ENCODE data around the gene PPP1R36.

The PPP1R36 gene

DNA sequence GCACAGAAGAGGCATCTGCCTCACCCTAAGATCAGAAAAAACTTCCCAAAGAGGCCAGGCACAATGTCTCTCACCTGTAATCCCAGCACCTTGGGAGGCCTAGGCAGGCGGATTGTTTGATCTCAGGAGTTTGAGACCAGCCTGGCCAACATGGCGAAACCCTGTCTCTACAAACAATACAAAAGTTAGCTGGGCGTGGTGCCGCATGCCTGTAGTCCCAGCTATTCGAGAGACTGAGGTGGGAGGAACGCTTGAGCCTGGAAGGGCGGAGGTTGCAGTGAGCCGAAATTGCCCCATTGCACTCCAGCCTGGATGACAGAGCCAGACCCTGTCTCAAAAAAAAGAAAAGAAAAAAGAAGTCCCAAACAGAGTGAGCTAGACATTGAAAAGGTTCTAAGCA, 40.7 kb upstream of the PPP1R36 start:
- TF ChIP-seq GATA2 (IDR thresholded peaks at IDR 0.05; ENCODE audit: low read depth, low read length) (no peak), GATA3 (IDR thresholded peaks at IDR 0.05; ENCODE audit: low read depth, low read length) (no peak)

- no peak for TF ChIP-seq GATA2 (IDR thresholded peaks at IDR 0.05; ENCODE audit: low read depth, low read length)
- no peak for TF ChIP-seq GATA3 (IDR thresholded peaks at IDR 0.05; ENCODE audit: low read depth, low read length)
These were observed 38.7 kb upstream of the PPP1R36 start for GRCh38 chr14:64510825-64511671.

GRCh38 chr14:64513271-64513670, 36.5 kb upstream of the PPP1R36 start:
- TF ChIP-seq GATA3 (IDR thresholded peaks at IDR 0.05; ENCODE audit: low read depth, low read length) (no peak), GATA2 (IDR thresholded peaks at IDR 0.05; ENCODE audit: low read depth, low read length) (no peak)

DNA sequence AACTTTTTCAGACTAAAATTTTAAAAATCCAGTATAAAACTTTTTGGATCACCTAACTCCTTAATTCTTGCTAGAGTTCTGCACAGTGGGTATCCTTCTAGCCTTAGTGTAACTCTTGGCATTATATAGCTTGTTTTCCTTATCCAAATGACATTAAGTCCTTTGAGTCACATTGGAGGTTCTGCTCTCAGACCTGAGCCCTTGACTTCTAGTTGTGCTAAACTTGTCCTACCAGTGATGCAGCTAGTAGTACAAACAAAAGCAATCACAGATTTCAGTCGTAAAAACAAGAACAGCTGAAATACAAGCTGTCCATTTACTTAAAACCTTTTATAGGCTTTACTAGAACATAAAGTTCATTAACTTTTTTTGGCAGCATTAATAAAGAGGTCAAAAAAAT, 34.7 kb upstream of the PPP1R36 start:
- TF ChIP-seq GATA3 (IDR thresholded peaks at IDR 0.05; ENCODE audit: low read depth, low read length) = no peak
- TF ChIP-seq GATA2 (IDR thresholded peaks at IDR 0.05; ENCODE audit: low read depth, low read length) = no peak

GRCh38 chr14:64516969-64517368, 32.8 kb upstream of the PPP1R36 start:
- TF ChIP-seq GATA2 (IDR thresholded peaks at IDR 0.05; ENCODE audit: low read depth, low read length) = no peak
- no peak for TF ChIP-seq GATA3 (IDR thresholded peaks at IDR 0.05; ENCODE audit: low read depth, low read length)

- no peak for TF ChIP-seq GATA2 (IDR thresholded peaks at IDR 0.05; ENCODE audit: low read depth, low read length)
- no peak for TF ChIP-seq GATA3 (IDR thresholded peaks at IDR 0.05; ENCODE audit: low read depth, low read length)
These were observed 31.5 kb upstream of the PPP1R36 start for GRCh38 chr14:64518229-64518628.

GRCh38 chr14:64520699-64521098, 29.1 kb upstream of the PPP1R36 start:
- TF ChIP-seq GATA3 (IDR thresholded peaks at IDR 0.05; ENCODE audit: low read depth, low read length) (no peak), GATA2 (IDR thresholded peaks at IDR 0.05; ENCODE audit: low read depth, low read length) (no peak)

GRCh38 chr14:64522591-64523355, 27.0 kb upstream of the PPP1R36 start:
- no peak for TF ChIP-seq GATA3 (IDR thresholded peaks at IDR 0.05; ENCODE audit: low read depth, low read length)
- TF ChIP-seq GATA2 (IDR thresholded peaks at IDR 0.05; ENCODE audit: low read depth, low read length) = no peak

GRCh38 chr14:64525354-64525753, 24.4 kb upstream of the PPP1R36 start:
- TF ChIP-seq GATA3 (IDR thresholded peaks at IDR 0.05; ENCODE audit: low read depth, low read length) = no peak
- no peak for TF ChIP-seq GATA2 (IDR thresholded peaks at IDR 0.05; ENCODE audit: low read depth, low read length)

- TF ChIP-seq GATA2 (IDR thresholded peaks at IDR 0.05; ENCODE audit: low read depth, low read length) (no peak), GATA3 (IDR thresholded peaks at IDR 0.05; ENCODE audit: low read depth, low read length) (no peak)
These were observed 18.2 kb upstream of the PPP1R36 start for GRCh38 chr14:64531567-64531966.

GRCh38 chr14:64536488-64537245, 13.1 kb upstream of the PPP1R36 start:
- TF ChIP-seq GATA2 (IDR thresholded peaks at IDR 0.05; ENCODE audit: low read depth, low read length) (no peak), GATA3 (IDR thresholded peaks at IDR 0.05; ENCODE audit: low read depth, low read length) (no peak)

- TF ChIP-seq GATA3 (IDR thresholded peaks at IDR 0.05; ENCODE audit: low read depth, low read length) (no peak), GATA2 (IDR thresholded peaks at IDR 0.05; ENCODE audit: low read depth, low read length) (no peak)
These were observed 9.3 kb upstream of the PPP1R36 start, which contains the start of gene HSPA2 for GRCh38 chr14:64540208-64541202. Gene HSPA2, plus strand, starts transcription at chr14:64540741. Its CDS starts 109 bp downstream, at chr14:64540850.
